Large intestine (tissue), 3 donors: ENCODE measurements around the gene RPL37. TPM values are rescaled to one million over a fixed set of nuclear protein-coding genes. Genes with fewer than 3 reads are reported as not detected.
"Not testable (repeated sequence)": the region's sequence is repeated elsewhere in the genome, so short reads cannot be mapped to it uniquely, and the experiment has no call there.

ENCODE experiments used
- DNase-seq, 2 donors: peaks; one replicate each; pipeline versions ENCODE4 v3.0.0 to v3.0.0-alpha.2; 2013
- H3K27ac ChIP-seq: one replicate; pipeline ENCODE4 v1.5.1; 2013; ENCODE audit warnings: low read length
- H3K27me3 ChIP-seq: 2 replicates; pipeline ENCODE4 v1.6.1; 2013; ENCODE audit warnings: low read length; ENCODE audit not compliant: control insufficient read depth, insufficient read depth
- H3K36me3 ChIP-seq: 2 replicates; pipeline ENCODE4 v1.6.1; 2013; ENCODE audit warnings: low read length; ENCODE audit not compliant: control insufficient read depth, insufficient read depth
- H3K4me1 ChIP-seq: one replicate; pipeline ENCODE4 v1.6.1; 2013; ENCODE audit warnings: low read length; ENCODE audit not compliant: control insufficient read depth, insufficient read depth
- H3K4me3 ChIP-seq: one replicate; pipeline ENCODE4 v1.5.1; 2013; ENCODE audit warnings: low read length
- H3K9me3 ChIP-seq: one replicate; pipeline ENCODE4 v1.6.1; 2013; ENCODE audit warnings: mild to moderate bottlenecking, low read depth, low read length, moderate library complexity; ENCODE audit not compliant: control insufficient read depth
- WGBS: methylation state at CpG from one replicate; pipeline ENCODE4 v1.1.5; 2013; ENCODE audit warnings: low lambda C conversion rate; ENCODE audit not compliant: insufficient coverage; 5-methylcytosine and 5-hydroxymethylcytosine counted together
- polyA plus RNA-seq: library from polyadenylated mRNA; unstranded; fragments of 120-200 nt; gene quantifications from one replicate; pipeline ENCODE4 v1.2.1, GENCODE V29; 2013

The RPL37 gene
- polyA plus RNA-seq, 1 donor = 2,735 TPM

DNA sequence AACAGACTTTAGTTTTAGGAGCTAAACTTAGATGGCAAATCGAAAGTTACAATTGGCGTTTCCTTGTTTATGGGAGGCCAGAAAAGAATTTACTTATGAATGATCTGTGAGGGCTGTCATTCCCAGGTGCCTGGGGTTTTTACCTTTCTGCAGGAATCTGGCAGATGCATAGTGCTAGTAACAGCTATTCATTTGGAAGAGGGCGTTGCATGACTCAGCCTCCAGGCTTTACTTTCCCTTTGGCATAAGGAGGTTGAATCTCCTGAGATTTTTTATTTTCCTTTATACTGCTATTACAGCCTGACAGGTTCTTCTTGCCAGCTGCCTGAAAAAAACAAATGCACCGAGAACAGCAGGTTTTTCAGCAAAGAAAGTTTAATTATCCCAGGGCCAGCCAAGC lies 36.2 kb upstream of the RPL37 start:
- Histone ChIP-seq H3K36me3 (no peaks in the 10 kb centered on the region), H3K9me3 (no peaks in the 10 kb centered on the region), H3K27me3 (no peaks in the 10 kb centered on the region), H3K4me3 (no peak overlapping the region), H3K4me1 (no peaks in the 10 kb centered on the region), H3K27ac (no peak overlapping the region)
- no CpG with 5 or more reads among the region's 4 CpGs for WGBS
- DNase-seq = no peak

DNA sequence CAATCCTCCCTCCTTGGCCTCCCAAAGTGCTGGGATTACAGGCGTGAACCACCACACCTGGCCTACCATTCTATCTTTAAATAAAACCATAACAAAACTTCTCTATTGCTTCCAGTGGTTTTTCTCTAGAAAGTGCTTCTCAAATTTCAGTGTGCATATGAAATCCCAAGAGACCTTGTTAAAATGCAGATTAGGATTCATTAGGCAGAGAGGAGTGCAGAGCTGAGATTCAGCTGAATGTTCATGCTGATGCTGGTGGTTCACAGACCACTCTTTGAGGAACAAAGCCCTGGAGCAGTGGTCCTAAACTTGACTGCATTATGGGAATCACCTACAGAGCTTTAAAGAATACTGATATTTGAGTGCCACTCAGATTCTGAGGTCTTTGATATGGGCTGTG lies 34.4 kb upstream of the RPL37 start:
- no CpG with 5 or more reads among the region's 1 CpG for WGBS
- Histone ChIP-seq H3K27ac (no peak overlapping the region), H3K4me3 (no peak overlapping the region), H3K27me3 (no peaks in the 10 kb centered on the region), H3K4me1 (no peaks in the 10 kb centered on the region), H3K9me3 (no peaks in the 10 kb centered on the region), H3K36me3 (no peaks in the 10 kb centered on the region)
- DNase-seq = no peak

DNA sequence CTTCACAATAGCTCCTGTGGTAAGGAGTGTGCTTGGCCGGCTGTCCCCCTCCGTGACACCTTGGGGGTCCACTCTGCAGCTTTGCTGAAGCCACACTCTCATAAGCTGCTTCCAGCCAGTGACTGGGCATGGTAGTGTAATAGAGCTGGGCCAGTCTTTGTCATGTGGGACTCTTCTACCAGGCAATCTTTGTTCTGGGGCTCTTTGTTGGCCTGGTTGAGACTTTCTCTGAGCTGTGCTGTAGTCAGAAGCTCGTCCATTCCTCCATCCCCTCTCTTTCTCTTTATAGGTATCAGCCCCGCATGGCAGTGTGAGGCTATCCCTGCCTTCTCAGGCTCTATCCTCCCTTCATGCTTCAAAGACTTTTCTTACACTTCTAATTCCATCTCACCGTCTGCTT lies 31.8 kb upstream of the RPL37 start:
- Histone ChIP-seq H3K36me3 (no peaks in the 10 kb centered on the region), H3K4me1 (no peaks in the 10 kb centered on the region), H3K9me3 (no peaks in the 10 kb centered on the region), H3K27me3 (no peaks in the 10 kb centered on the region), H3K4me3 (no peak overlapping the region), H3K27ac (no peak overlapping the region)
- no peak for DNase-seq
- WGBS = 90% methylated on average over 3 of the region's 5 CpGs

DNA sequence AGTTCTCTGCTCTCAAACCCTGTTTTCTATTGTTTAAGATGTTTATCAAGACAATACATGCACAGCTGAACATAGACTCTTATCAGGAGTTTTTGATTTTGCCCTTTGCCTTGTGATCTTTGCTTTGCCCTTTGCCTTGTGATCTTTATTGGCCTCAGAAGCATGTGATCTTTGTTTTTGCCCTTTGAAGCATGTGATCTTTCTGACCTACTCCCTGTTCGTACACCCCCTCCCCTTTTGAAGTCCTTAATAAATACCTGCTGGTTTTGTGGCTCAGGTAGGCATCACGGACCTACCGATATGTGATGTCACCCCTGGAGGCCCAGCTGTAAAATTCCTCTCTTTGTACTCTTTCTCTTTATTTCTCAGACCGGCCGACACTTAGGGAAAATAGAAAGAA lies 30.0 kb upstream of the RPL37 start:
- WGBS = no CpG with 5 or more reads among the region's 5 CpGs
- not testable (repeated sequence) for H3K27ac ChIP-seq, H3K4me3 ChIP-seq, H3K4me1 ChIP-seq, H3K27me3 ChIP-seq, H3K9me3 ChIP-seq, H3K36me3 ChIP-seq, DNase-seq

DNA sequence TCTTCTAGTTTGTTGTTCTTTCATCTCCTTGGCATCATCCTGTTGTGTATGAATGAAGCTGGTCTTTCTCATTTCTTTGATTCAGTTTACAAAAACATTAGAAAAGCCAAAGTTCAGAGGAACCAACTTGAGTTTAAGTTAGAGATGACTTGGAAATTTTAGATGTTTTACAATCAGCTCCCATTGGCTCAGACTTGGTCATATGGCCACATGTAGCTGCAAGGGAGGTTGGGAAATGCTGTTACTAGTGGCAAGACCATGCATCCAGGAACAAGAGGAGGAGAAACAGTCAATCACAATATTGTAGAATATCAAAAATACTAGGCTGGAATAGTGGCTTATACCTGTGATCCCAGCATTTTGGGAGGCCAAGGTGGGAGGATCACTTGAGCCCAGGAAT lies 25.7 kb upstream of the RPL37 start:
- DNase-seq = no peak
- no peaks in the 10 kb centered on the region for H3K9me3 ChIP-seq
- H3K4me3 ChIP-seq = no peak overlapping the region
- no peak overlapping the region for H3K27ac ChIP-seq
- H3K36me3 ChIP-seq = no peaks in the 10 kb centered on the region
- no peaks in the 10 kb centered on the region for H3K4me1 ChIP-seq
- H3K27me3 ChIP-seq = no peaks in the 10 kb centered on the region

DNA sequence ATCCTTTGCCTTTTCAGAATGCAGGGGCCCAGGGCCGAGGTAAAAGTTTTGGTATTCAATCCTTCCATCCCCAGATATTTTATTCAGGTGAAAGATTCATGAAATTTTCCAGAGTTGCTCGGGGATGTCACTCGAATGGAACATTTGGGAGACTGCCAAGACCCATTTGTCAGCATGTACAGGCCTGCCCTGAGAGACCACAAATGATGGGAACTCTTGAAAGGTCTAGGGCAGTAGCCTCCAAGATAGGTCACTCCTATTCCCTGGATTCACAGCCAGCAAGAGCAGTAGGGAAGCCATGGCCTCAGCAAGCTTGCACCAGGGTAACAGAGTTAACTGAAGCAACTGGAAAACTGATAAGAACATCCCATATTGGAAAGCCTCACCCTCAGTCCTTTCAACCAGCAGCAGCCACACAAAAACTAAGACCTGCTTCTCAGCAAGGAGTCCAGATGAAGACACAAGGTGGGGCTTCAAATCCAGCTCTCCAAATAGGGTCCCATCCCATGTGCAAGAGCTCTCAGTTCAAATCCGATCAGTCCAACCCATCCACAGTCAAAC lies 18.7 kb upstream of the RPL37 start:
- no peaks in the 10 kb centered on the region for H3K27me3 ChIP-seq
- H3K9me3 ChIP-seq = no peaks in the 10 kb centered on the region
- H3K4me1 ChIP-seq = no peaks in the 10 kb centered on the region
- H3K4me3 ChIP-seq = no peak overlapping the region
- WGBS = no CpG with 5 or more reads among the region's 4 CpGs
- H3K36me3 ChIP-seq = no peaks in the 10 kb centered on the region
- no peak for DNase-seq
- H3K27ac ChIP-seq = no peak overlapping the region

DNA sequence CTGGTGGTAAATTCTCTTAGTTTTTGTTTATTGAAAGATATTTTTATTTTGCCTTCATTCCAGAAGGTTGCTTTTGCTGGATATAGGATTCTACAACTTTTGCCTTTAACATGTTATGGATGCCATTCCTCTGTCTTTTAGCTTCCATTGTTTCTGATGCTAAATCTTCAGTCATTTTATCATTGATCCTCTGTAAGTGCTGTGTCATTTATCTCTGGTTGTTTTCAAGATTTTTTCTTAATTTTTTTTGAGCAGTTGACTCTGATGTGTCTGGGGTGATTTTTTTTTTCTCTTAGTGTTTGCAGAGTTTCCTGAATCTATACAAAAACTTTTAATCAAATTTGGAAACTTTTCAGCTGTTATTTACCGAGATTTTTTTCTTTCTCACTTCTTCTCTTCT lies 12.5 kb upstream of the RPL37 start:
- no peaks in the 10 kb centered on the region for H3K36me3 ChIP-seq
- H3K4me1 ChIP-seq = no peaks in the 10 kb centered on the region
- no peaks in the 10 kb centered on the region for H3K9me3 ChIP-seq
- H3K27me3 ChIP-seq = no peaks in the 10 kb centered on the region
- no peak overlapping the region for H3K4me3 ChIP-seq
- 100% methylated on average over 1 of the region's 1 CpG for WGBS
- no peak overlapping the region for H3K27ac ChIP-seq
- no peak for DNase-seq

DNA sequence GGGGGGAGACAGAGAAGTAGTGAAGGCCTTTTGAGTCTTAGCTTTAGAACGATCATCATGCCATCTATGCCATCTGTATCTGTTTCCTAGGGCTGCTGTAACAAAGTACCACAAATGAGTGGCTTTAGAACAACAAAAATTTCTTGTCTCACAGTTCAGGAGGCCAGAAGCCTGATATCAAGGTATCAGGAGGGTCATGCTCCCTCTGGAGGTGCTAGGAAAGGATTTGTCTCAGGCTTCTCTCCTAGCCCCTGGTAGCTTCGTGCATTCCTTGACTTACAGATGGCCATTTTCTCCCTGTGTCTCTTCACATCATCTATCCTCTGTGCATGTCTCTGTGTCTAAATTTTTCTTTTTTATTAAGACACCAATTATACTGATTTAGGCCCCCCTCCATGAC lies 11.3 kb upstream of the RPL37 start:
- H3K9me3 ChIP-seq = no peaks in the 10 kb centered on the region
- WGBS = no CpG with 5 or more reads among the region's 2 CpGs
- no peaks in the 10 kb centered on the region for H3K36me3 ChIP-seq
- H3K4me1 ChIP-seq = no peaks in the 10 kb centered on the region
- H3K4me3 ChIP-seq = no peak overlapping the region
- H3K27me3 ChIP-seq = no peaks in the 10 kb centered on the region
- DNase-seq = no peak
- no peak overlapping the region for H3K27ac ChIP-seq

DNA sequence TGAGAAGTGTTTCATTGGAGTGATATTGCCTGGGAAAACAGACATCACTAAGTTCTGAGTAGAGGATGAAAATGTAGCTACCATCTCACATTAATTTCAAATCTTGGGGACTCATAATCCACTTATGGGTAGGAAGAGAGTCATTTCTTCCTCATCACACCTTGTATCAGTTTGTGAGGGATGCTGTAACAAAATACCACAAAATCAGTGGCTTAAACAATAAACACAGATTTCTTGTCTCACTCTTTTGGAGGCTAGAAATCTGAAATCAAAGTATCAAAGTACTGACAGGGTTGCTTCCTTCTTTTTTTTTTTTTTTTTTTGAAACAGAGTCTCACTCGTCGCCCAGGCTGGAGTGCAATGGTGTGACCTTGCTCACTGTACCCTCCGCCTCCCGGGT lies 9.5 kb upstream of the RPL37 start:
- no peaks in the 10 kb centered on the region for H3K36me3 ChIP-seq
- H3K4me3 ChIP-seq = no peak overlapping the region
- WGBS = no CpG with 5 or more reads among the region's 4 CpGs
- no peak overlapping the region for H3K27ac ChIP-seq
- H3K27me3 ChIP-seq = no peaks in the 10 kb centered on the region
- no peak for DNase-seq
- H3K4me1 ChIP-seq = no peaks in the 10 kb centered on the region
- no peaks in the 10 kb centered on the region for H3K9me3 ChIP-seq

DNA sequence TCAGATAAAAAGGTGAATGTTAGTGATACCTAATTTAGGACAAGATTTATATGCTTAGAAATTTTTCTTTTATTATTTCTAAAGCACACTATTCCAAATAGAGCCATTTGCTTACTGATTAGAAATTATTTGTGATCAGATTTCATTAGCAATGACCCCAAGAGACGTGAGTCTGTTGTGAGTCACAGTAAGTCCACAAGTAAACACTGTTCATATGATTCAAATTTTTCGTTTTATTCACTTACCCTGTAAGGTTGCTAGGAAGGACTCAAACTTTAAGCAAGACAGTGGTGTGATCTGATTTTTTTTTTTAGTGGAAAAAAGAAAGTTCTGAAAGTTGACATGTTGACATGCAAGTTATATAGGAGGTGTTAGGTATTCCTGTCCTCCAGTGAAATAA lies 7.3 kb upstream of the RPL37 start:
- H3K4me1 ChIP-seq = no peaks in the 10 kb centered on the region
- H3K4me3 ChIP-seq = no peak overlapping the region
- WGBS = 57% methylated on average over 1 of the region's 2 CpGs
- no peak for DNase-seq
- no peaks in the 10 kb centered on the region for H3K27me3 ChIP-seq
- no peaks in the 10 kb centered on the region for H3K9me3 ChIP-seq
- no peak overlapping the region for H3K27ac ChIP-seq
- no peaks in the 10 kb centered on the region for H3K36me3 ChIP-seq

DNA sequence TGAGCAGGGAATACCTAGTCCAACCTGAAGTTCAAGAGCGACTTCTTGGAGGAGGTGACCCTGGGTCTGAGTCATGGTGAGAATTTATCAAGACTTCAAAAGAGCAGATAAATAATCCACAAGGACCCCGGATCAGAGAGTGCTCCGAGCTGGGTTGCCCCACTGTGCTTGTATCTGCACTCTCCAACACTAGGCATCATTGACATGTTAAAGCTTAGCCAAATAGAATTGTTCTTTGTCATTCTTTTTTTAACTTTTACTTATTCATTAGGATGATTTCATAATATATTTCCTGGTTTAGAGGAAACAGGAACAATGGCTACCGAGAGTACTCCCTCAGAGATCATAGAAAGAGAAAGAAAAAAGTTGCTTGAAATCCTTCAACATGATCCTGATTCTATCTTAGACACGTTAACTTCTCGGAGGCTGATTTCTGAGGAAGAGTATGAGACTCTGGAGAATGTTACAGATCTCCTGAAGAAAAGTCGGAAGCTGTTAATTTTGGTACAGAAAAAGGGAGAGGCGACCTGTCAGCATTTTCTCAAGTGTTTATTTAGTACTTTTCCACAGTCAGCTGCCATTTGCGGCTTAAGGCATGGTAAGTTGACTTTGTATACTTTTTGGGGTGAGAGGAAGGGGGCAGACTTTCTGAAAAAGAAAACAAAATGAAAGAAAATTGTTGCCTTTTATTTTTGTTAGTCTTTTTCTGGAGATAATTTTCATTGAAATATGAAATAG lies 6.2 kb upstream of the RPL37 start, which contains the start of gene CARD6:
CARD6 (plus strand) TSS at position 300 of the 738 bp plus-strand sequence; CDS start at position 316, 16 bp downstream.
- H3K27me3 ChIP-seq = no peaks in the 10 kb centered on the region
- no peaks in the 10 kb centered on the region for H3K9me3 ChIP-seq
- WGBS = 39% methylated on average over 2 of the region's 9 CpGs
- peak within 1 kb of the TSS; percentile 28 for H3K4me3 ChIP-seq
- peak; percentile 8 to 66 for DNase-seq
- no peaks in the 10 kb centered on the region for H3K4me1 ChIP-seq
- H3K36me3 ChIP-seq = no peaks in the 10 kb centered on the region
- H3K27ac ChIP-seq = no peak within 1 kb of the TSS
